T-helper 1 cell treated with Interleukin-12 subunit alpha and Interleukin-12 subunit beta and Interleukin-4 antibody, amounts not matched to agents 30 μg/mL and 1 μg/mL, for 36 hours (primary cell): ENCODE measurements around the gene PTPRJ.
"Not testable (repeated sequence)": the region's sequence is repeated elsewhere in the genome, so short reads cannot be mapped to it uniquely, and the experiment has no call there.

ENCODE experiments used
- H3K27ac Mint-ChIP-seq: one replicate; pipeline ENCODE4 v1.8.0; 2021; ENCODE audit warnings: mild to moderate bottlenecking, mixed read lengths
- H3K27me3 Mint-ChIP-seq: one replicate; pipeline ENCODE4 v1.8.0; 2021; ENCODE audit warnings: low read depth, mixed read lengths
- H3K36me3 Mint-ChIP-seq: one replicate; pipeline ENCODE4 v1.8.0; 2021; ENCODE audit warnings: low read depth, mixed read lengths
- H3K4me1 Mint-ChIP-seq: one replicate; pipeline ENCODE4 v1.8.0; 2021; ENCODE audit warnings: low read depth, mixed read lengths
- H3K4me3 Mint-ChIP-seq: one replicate; pipeline ENCODE4 v1.8.0; 2021; ENCODE audit warnings: mild to moderate bottlenecking, moderate library complexity, mixed read lengths
- H3K9me3 Mint-ChIP-seq: one replicate; pipeline ENCODE4 v1.8.0; 2021; ENCODE audit warnings: mixed read lengths

Gene PTPRJ

DNA sequence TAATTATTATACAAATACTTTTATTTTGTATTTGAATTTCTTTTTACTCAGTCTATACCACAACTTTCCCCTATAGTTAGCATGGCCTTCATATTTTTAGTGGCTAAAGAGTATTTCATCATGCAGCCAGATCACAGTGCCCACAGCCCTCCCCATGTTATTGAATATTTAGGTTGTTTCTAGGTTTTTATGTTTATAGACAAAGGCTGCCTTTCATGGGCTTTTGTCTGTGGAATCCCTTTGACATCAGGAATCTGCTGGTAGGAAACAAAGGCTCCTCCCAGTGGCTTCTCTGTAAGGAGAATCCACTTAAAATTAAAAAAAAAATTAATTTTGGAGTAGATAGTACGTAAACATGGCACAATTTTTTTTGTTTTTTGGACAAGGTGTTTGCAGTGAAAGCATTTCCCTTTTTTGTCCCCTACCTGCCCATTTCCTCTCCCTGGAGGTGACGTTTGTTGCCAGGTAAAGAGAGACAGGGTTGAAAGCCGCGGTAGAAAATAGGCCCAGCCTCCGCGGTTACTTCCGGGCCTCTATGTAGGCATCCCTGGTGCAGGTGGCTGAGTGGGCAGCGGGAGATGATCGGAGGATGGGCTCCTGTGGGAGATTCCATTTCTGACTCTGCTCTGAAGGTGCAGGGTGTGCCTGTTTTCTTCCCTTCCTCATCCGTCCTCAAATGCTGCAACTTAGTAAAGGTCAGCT lies 154.0 kb downstream of the PTPRJ start:
- no peak overlapping the region for H3K27ac Mint-ChIP-seq
- H3K9me3 Mint-ChIP-seq, result no peaks in the 10 kb centered on the region
- H3K4me1 Mint-ChIP-seq, result peaks cover 14% of the 10 kb centered on the region
- H3K27me3 Mint-ChIP-seq, result no peaks in the 10 kb centered on the region
- H3K4me3 Mint-ChIP-seq, result no peak overlapping the region
- H3K36me3 Mint-ChIP-seq, result peaks cover 48% of the 10 kb centered on the region

DNA sequence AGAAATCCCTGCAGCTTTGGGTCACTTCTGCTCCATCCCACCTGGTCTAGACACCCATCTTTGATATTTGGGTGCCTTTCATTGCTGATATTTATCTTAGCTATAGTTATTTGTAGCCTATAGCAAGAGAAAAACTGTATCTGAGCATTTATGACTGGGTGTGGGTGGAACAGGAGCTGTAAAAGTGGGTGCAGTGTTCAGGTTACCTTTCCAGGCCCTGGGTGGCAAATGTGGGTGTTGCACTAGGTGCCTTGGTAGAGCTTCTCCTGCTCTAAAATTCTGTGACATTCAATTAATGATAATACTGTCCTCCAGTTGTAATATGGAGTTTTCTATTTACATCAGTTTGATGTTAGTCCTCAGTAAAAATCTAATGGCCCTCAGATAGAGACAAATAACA lies 157.9 kb downstream of the PTPRJ start:
- Mint-ChIP-seq H3K9me3 (no peaks in the 10 kb centered on the region), H3K27me3 (no peaks in the 10 kb centered on the region), H3K4me1 (peaks cover 4% of the 10 kb centered on the region), H3K27ac (no peak overlapping the region), H3K36me3 (peaks cover 49% of the 10 kb centered on the region), H3K4me3 (no peak overlapping the region)

DNA sequence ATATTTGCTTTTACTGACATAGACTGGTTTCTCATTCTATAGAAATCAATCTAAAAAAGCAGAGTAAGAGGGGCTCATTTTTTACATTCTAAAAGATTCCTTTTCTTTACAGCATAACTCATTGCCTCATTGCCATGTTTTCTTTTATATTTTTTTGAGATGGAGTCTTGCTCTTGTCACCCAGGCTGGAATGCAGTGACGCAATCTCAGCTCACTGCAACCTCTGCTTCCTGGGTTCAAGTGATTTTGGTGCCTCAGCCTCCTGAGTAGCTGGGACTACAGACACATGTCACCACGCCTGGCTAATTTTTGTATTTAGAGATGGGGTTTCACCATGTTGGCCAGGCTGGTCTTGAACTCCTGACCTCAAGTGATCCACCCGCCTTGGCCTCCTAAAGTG lies 159.5 kb downstream of the PTPRJ start:
- H3K4me1 Mint-ChIP-seq, H3K9me3 Mint-ChIP-seq, H3K27me3 Mint-ChIP-seq, H3K4me3 Mint-ChIP-seq, H3K27ac Mint-ChIP-seq: not testable (repeated sequence)
- peaks cover 51% of the 10 kb centered on the region for H3K36me3 Mint-ChIP-seq

DNA sequence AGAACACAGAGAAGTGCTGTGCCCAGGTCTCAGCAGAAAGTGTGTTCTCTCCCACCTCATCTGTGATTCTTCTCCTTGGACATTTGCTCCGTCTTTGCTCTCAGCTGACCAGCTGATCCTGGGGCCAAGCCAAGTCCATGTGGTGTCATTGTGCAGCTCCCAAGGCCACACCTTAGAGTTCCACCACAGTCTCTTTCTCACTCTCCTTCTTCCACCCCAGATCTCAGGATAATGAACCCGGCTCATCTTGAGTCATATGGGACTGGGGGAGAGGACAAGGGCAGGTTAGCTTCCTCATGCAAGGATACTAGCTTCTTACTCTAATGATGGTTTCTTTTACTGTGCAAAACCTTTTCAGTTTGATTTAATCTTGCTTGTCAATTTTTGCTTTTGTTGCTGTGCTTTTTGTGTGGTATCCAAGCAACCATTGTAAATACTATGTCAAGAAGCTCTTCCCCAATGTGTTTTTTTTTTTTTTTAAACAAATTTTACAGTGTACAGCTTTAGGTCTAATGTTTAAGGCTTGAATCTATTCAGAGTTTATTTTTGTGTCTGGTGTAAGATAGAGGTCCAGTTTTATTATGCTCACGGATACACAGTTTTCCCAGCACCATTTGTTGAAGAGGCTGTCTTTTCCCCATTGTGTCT lies 161.2 kb downstream of the PTPRJ start:
- Mint-ChIP-seq H3K9me3 (no peaks in the 10 kb centered on the region), H3K36me3 (peaks cover 53% of the 10 kb centered on the region)

DNA sequence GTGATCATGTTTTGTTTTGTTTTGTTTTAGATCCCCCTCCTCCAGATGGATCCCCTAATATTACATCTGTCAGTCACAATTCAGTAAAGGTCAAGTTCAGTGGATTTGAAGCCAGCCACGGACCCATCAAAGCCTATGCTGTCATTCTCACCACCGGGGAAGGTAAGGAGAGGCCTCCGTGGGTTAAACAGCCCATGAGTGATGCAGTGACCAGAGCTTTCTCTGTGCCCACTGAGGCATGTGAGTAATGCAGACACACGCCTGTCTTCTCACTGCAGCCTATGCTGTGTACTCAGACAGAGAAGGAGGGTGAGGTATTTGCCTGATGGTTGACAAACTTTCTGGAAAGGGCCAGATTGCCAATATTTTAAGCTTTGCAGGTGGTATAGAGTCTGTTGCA lies 162.5 kb downstream of the PTPRJ start:
- H3K9me3 Mint-ChIP-seq, result no peaks in the 10 kb centered on the region
- peaks cover 5% of the 10 kb centered on the region for H3K4me1 Mint-ChIP-seq
- no peak overlapping the region for H3K4me3 Mint-ChIP-seq
- H3K36me3 Mint-ChIP-seq, result peaks cover 53% of the 10 kb centered on the region
- H3K27ac Mint-ChIP-seq, result no peak overlapping the region
- no peaks in the 10 kb centered on the region for H3K27me3 Mint-ChIP-seq

More for the DNA sequence above, 161.2 kb downstream of the PTPRJ start:
- Mint-ChIP-seq H3K4me1 (peaks cover 8% of the 10 kb centered on the region), H3K4me3 (no peak overlapping the region), H3K27me3 (no peaks in the 10 kb centered on the region), H3K27ac (no peak overlapping the region)

DNA sequence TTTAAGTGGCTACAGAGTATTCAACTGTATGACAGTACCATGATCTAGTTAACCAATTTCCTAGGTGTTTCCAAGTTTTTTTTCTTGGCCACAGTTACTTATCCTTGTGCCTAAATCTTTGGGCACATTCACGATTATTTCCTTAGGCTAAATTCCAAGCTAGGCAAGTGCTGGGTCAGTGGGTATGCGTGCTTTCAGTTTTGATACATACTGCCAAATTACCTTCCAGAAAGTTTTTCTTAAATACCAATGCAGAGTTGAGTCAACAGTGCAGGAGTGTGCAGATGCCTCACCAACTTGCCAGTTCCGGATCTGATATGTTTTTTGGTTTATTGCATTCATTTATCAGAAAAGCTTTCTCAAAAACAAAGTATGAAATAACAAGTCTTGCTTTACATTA lies 168.4 kb downstream of the PTPRJ start:
- H3K9me3 Mint-ChIP-seq, result peaks cover 25% of the 10 kb centered on the region
- H3K4me3 Mint-ChIP-seq, result no peak overlapping the region
- no peak overlapping the region for H3K27ac Mint-ChIP-seq
- H3K4me1 Mint-ChIP-seq, result peaks cover 9% of the 10 kb centered on the region
- H3K36me3 Mint-ChIP-seq, result peaks cover 75% of the 10 kb centered on the region
- no peaks in the 10 kb centered on the region for H3K27me3 Mint-ChIP-seq

DNA sequence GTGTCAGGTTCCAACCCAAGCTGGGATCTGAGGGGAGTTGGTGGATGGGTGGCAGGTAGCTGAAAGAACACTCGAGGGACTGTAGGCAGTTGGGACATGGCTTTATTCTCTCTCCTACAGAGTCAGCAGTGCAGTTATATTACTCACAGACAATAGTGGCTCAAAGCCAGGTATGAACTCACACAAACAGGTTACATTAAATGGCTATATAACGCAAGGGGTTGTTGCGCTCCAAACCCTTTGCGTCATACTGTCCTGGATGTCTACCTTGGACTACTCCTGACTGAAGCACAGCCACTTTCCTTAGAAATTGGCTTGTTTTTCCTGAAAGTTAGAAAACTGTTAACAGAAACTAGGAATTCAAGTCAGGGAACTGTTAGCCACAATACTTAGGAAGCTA lies 169.9 kb downstream of the PTPRJ start:
- H3K27me3 Mint-ChIP-seq, result no peaks in the 10 kb centered on the region
- H3K4me3 Mint-ChIP-seq, result no peak overlapping the region
- peaks cover 10% of the 10 kb centered on the region for H3K4me1 Mint-ChIP-seq
- peaks cover 29% of the 10 kb centered on the region for H3K9me3 Mint-ChIP-seq
- H3K36me3 Mint-ChIP-seq, result peaks cover 78% of the 10 kb centered on the region
- H3K27ac Mint-ChIP-seq, result no peak overlapping the region

DNA sequence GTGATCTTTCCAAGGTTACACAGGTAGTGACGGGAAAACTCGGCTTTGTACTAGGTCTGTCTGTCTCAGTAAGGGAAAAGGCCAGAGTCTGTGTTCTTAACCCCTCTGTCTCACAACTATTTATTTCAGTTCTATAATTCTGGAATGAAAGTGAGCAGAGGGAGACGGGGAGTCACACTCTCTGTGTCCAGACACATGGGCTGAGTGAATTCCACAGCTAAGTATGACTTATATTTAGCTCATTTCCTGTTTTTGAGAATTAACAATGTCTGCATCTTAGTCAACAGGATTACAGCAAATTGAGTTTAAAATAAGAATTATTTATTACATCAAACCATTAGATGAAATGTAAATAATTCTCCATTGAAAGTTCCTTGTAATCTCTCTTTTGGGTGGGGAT lies 173.8 kb downstream of the PTPRJ start:
- no peaks in the 10 kb centered on the region for H3K27me3 Mint-ChIP-seq
- H3K27ac Mint-ChIP-seq, result no peak overlapping the region
- peaks cover 76% of the 10 kb centered on the region for H3K36me3 Mint-ChIP-seq
- H3K4me1 Mint-ChIP-seq, result peaks cover 5% of the 10 kb centered on the region
- H3K9me3 Mint-ChIP-seq, result peaks cover 29% of the 10 kb centered on the region
- no peak overlapping the region for H3K4me3 Mint-ChIP-seq

DNA sequence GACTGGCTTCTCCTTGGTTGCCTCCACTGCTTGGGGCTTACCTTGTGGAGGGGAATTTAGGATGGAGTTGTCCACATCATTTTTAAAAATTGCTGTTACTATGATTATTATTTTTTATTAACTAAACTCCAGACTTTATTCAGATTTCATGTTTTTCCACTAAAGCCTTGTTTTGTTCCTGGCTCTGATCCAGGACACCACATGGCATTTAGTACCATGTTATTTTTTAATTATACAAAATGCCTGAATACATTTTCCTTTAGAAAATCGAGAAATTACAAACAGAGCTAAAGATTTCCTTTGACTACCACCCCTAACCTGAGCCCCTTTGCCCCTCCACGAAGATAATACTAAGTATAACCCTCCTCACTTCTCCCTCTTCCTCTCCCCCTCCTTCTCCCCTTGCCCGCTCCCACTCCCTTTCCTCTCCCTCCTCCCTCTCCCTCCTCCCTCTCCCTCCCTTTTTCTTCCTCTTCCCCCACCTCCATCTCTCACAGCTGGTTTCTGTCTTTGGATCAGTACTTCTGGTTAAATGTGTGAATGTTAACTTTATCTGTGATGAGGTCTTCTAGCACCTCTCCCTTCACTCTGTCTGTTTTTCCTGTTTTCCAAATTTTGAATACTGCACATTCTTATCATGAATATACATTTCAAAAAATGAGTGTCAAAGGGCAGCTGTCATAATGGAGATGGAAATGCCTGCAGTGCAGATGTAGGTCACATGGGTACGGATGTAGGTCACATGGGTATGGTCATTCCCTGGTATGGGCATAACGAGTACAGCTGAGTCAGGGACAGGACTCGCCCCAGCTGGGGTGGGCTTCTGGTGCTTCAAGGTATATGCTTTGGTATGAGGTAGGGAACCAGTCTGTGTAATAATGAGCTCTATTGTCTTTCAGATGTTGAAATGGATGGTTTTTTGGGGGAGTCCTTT lies 181.9 kb downstream of the PTPRJ start:
- Mint-ChIP-seq H3K27me3 (no peaks in the 10 kb centered on the region), H3K4me3 (no peak overlapping the region), H3K4me1 (no peaks in the 10 kb centered on the region), H3K27ac (no peak overlapping the region), H3K9me3 (no peaks in the 10 kb centered on the region), H3K36me3 (peaks cover 51% of the 10 kb centered on the region)

DNA sequence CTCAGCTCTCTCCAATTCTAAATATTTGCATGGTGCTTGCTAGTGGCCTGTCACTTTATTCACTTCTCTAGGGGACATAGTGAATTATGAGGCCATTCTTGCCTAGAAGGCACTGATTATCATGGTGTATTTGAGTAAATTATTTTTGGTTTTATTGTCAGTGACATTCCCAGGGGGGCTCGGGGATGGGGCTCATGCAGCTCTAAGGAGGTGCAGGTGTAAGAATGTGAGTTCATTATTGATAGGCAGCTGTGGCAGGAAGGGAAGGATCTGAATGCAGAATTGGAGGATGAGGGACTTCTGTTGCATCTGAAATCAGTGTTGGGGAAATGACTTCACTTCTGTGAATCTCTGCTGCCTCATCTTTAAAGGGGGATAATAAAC lies 182.5 kb downstream of the PTPRJ start:
- Mint-ChIP-seq H3K36me3 (peaks cover 50% of the 10 kb centered on the region), H3K27ac (no peak overlapping the region), H3K9me3 (no peaks in the 10 kb centered on the region), H3K4me3 (no peak overlapping the region), H3K27me3 (no peaks in the 10 kb centered on the region), H3K4me1 (no peaks in the 10 kb centered on the region)

DNA sequence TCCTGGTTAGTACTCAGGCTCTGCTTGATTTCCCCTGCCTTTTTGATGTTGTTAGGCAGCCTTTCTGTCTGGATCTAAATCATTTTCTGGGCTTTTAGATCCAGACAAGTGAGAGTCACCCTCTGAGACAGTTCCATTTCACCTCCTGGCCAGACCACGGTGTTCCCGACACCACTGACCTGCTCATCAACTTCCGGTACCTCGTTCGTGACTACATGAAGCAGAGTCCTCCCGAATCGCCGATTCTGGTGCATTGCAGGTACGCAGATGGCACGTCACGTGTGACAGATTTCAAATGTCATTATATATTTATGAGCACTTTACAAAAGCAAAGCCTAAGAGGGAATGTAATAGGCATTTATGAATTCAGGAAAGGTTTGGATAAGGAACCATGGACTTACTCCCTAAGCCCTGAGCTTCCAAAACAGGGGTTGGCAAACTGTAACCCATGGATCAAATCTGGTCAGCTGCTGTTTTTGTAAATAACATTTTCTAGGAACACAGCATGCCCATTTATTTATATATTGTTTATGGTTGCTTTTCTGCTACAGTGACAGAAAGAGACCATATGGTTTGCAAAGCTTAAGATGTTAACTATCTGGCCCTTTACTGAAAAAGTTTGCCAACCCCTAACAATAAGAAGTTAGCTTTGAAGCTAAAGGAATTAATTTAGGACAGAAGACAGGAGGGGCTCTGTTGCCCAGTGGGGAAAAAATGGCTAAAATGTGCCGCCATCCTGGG lies 183.2 kb downstream of the PTPRJ start:
- no peaks in the 10 kb centered on the region for H3K27me3 Mint-ChIP-seq
- H3K27ac Mint-ChIP-seq, result no peak overlapping the region
- no peak overlapping the region for H3K4me3 Mint-ChIP-seq
- H3K36me3 Mint-ChIP-seq, result peaks cover 55% of the 10 kb centered on the region
- no peaks in the 10 kb centered on the region for H3K4me1 Mint-ChIP-seq
- H3K9me3 Mint-ChIP-seq, result no peaks in the 10 kb centered on the region

DNA sequence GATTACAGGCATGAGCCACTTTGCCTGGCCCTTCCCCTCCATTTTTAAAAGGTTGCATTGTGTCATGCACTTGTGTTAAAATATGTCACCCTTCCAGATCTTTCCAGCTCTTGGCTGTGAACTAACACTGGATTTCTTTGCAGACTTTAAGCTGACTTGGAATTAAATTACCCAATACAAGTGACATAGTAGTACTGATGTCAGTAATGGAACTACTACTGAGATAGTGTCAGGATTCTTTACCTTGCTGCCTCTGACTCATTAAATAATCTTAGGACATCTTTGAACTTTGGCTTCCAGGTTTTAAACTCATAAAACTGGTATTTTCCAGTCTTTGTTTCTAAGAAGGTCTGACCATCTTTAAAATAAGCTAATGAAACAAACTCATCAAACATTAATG lies 184.5 kb downstream of the PTPRJ start:
- peaks cover 54% of the 10 kb centered on the region for H3K36me3 Mint-ChIP-seq
- H3K27me3 Mint-ChIP-seq, result no peaks in the 10 kb centered on the region
- no peaks in the 10 kb centered on the region for H3K9me3 Mint-ChIP-seq
- no peak overlapping the region for H3K27ac Mint-ChIP-seq
- H3K4me1 Mint-ChIP-seq, result peaks cover 3% of the 10 kb centered on the region
- H3K4me3 Mint-ChIP-seq, result no peak overlapping the region

DNA sequence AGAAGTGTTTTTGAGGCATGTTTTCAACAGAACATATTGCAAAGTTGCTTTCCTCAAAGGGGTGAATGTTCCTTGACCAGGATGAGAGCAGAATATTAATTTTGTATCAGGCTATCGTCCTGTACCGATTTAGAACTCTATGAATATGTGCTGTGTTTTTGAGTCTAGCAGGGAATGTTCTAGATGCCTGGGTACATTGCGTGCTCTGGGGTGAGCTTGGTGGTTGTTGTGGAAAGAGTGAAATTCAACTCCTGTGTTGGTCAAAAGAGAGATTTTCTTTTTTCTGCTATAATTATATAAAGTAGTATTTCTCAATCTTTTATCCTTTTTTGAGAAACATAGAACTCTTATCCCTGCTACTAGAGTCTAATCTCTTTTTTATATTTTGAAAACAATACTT lies 185.1 kb downstream of the PTPRJ start:
- peaks cover 8% of the 10 kb centered on the region for H3K4me1 Mint-ChIP-seq
- H3K4me3 Mint-ChIP-seq, result no peak overlapping the region
- H3K27me3 Mint-ChIP-seq, result no peaks in the 10 kb centered on the region
- H3K27ac Mint-ChIP-seq, result no peak overlapping the region
- peaks cover 51% of the 10 kb centered on the region for H3K36me3 Mint-ChIP-seq
- no peaks in the 10 kb centered on the region for H3K9me3 Mint-ChIP-seq

DNA sequence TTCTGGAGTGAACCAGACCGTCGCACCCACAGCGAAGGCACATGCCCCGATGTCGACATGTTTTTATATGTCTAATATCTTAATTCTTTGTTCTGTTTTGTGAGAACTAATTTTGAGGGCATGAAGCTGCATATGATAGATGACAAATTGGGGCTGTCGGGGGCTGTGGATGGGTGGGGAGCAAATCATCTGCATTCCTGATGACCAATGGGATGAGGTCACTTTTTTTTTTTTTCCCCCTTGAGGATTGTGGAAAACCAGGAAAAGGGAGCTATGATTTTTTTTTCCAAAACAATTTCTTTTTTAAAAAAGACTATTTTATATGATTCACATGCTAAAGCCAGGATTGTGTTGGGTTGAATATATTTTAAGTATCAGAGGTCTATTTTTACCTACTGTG lies 187.0 kb downstream of the PTPRJ start:
- H3K4me3 Mint-ChIP-seq, result no peak overlapping the region
- peaks cover 15% of the 10 kb centered on the region for H3K4me1 Mint-ChIP-seq
- H3K9me3 Mint-ChIP-seq, result no peaks in the 10 kb centered on the region
- H3K36me3 Mint-ChIP-seq, result peaks cover 51% of the 10 kb centered on the region
- no peak overlapping the region for H3K27ac Mint-ChIP-seq
- H3K27me3 Mint-ChIP-seq, result no peaks in the 10 kb centered on the region
